Liver (tissue), 9 donors: Measurements from ENCODE around the gene OTOP2. TPM values are rescaled to one million over a fixed set of nuclear protein-coding genes. Genes with fewer than 3 reads are reported as not detected.

ENCODE experiments used
- DNase-seq: peaks from one replicate; pipeline ENCODE4 v3.0.0-alpha.2; 2017; ENCODE audit warnings: low spot score
- H3K27ac ChIP-seq, 2 donors: one replicate each; pipeline ENCODE4 v1.7.0; 2013; ENCODE audit warnings: inconsistent platforms in 2 of 2, low read length in 2 of 2, control low read depth in 1 of 2, low read depth in 1 of 2, mild to moderate bottlenecking in 1 of 2
- H3K27me3 ChIP-seq, 4 donors: one replicate each; pipeline versions ENCODE4 v1.6.1 to v1.7.0; 2013; ENCODE audit warnings: low read length in 3 of 4, inconsistent platforms in 1 of 4, mild to moderate bottlenecking in 1 of 4, moderate library complexity in 1 of 4; ENCODE audit not compliant: control insufficient read depth in 4 of 4, insufficient read depth in 4 of 4
- H3K36me3 ChIP-seq, 4 donors: one replicate each; pipeline versions ENCODE4 v1.6.1 to v1.7.0; 2013; ENCODE audit warnings: low read length in 3 of 4, mild to moderate bottlenecking in 3 of 4, low read depth in 1 of 4, moderate library complexity in 1 of 4; ENCODE audit not compliant: control insufficient read depth in 4 of 4, insufficient read depth in 3 of 4
- H3K4me1 ChIP-seq, 4 donors: one replicate each; pipeline versions ENCODE4 v1.6.1 to v1.7.0; 2013; ENCODE audit warnings: low read length in 3 of 4, mild to moderate bottlenecking in 3 of 4, moderate library complexity in 1 of 4; ENCODE audit not compliant: control insufficient read depth in 4 of 4, insufficient read depth in 4 of 4
- H3K4me3 ChIP-seq, 3 donors: one replicate each; pipeline versions ENCODE4 v1.6.1 to v1.7.0; 2013; ENCODE audit warnings: low read length in 3 of 3, control low read depth in 1 of 3, low read depth in 1 of 3, mild to moderate bottlenecking in 1 of 3
- H3K9ac ChIP-seq, 2 donors: one replicate each; pipeline ENCODE4 v1.7.0; 2013; ENCODE audit warnings: low read length in 2 of 2, mild to moderate bottlenecking in 2 of 2, moderate library complexity in 2 of 2, control low read depth in 1 of 2, low read depth in 1 of 2
- H3K9me3 ChIP-seq, 4 donors: one replicate each; pipeline versions ENCODE4 v1.6.1 to v1.7.0; 2013; ENCODE audit warnings: low read length in 3 of 4; ENCODE audit not compliant: control insufficient read depth in 4 of 4
- ATF3 ChIP-seq: IDR thresholded peaks from 2 replicates; pipeline ENCODE4 v1.6.1; 2016; ENCODE audit warnings: antibody characterized with exemption
- CTCF ChIP-seq: fragments of 150-350 bp; IDR thresholded peaks from 2 replicates; pipeline ENCODE4 v1.5.1; 2017; ENCODE audit warnings: improper control_type of control experiment, low read depth, low read length; ENCODE audit not compliant: missing input control
- EGR1 ChIP-seq, 2 donors: IDR thresholded peaks; 2 replicates each; pipeline ENCODE4 v1.6.1; 2016 to 2018; ENCODE audit warnings: antibody characterized with exemption in 2 of 2, low read depth in 2 of 2
- FOXA1 ChIP-seq: IDR thresholded peaks from 2 replicates; pipeline ENCODE4 v1.6.1; 2016; ENCODE audit warnings: antibody characterized with exemption
- FOXA2 ChIP-seq: IDR thresholded peaks from 2 replicates; pipeline ENCODE4 v1.6.1; 2016; ENCODE audit warnings: antibody characterized with exemption
- GABPA ChIP-seq, 2 donors: IDR thresholded peaks in 1 of 2; conservative IDR thresholded peaks in 1 of 2; 2 replicates each; pipeline ENCODE4 v1.6.1; 2016; ENCODE audit warnings: antibody characterized with exemption in 2 of 2, mild to moderate bottlenecking in 1 of 2, moderate library complexity in 1 of 2
- HNF4A ChIP-seq, 2 donors: conservative IDR thresholded peaks; 2 replicates each; pipeline ENCODE4 v1.6.1; 2016; ENCODE audit warnings: antibody characterized with exemption in 2 of 2, mild to moderate bottlenecking in 2 of 2
- HNF4G ChIP-seq: IDR thresholded peaks from 2 replicates; pipeline ENCODE4 v1.6.1; 2016; ENCODE audit warnings: antibody characterized with exemption
- JUND ChIP-seq, 2 donors: IDR thresholded peaks; 2 replicates each; pipeline ENCODE4 v1.6.1; 2016; ENCODE audit warnings: antibody characterized with exemption in 2 of 2
- MAX ChIP-seq: IDR thresholded peaks from 2 replicates; pipeline ENCODE4 v1.6.1; 2016; ENCODE audit warnings: antibody characterized with exemption
- NR2F2 ChIP-seq: IDR thresholded peaks from 2 replicates; pipeline ENCODE4 v1.6.1; 2016; ENCODE audit warnings: antibody characterized with exemption
- RAD21 ChIP-seq, 2 donors: IDR thresholded peaks; 2 replicates each; pipeline ENCODE4 v1.6.1; 2016; ENCODE audit warnings: antibody characterized with exemption in 2 of 2, mild to moderate bottlenecking in 2 of 2
- REST ChIP-seq: IDR thresholded peaks from 2 replicates; pipeline ENCODE4 v1.6.1; 2016; ENCODE audit warnings: antibody characterized with exemption, mild to moderate bottlenecking
- SP1 ChIP-seq: IDR thresholded peaks from 2 replicates; pipeline ENCODE4 v1.6.1; 2018; ENCODE audit warnings: antibody characterized with exemption, mild to moderate bottlenecking
- TAF1 ChIP-seq: conservative IDR thresholded peaks from 2 replicates; pipeline ENCODE4 v1.6.1; 2016; ENCODE audit warnings: antibody characterized with exemption, mild to moderate bottlenecking
- YY1 ChIP-seq: IDR thresholded peaks from 2 replicates; pipeline ENCODE4 v1.6.1; 2016; ENCODE audit warnings: antibody characterized with exemption, mild to moderate bottlenecking
- ZBTB33 ChIP-seq: IDR thresholded peaks from 2 replicates; pipeline ENCODE4 v1.6.1; 2016; ENCODE audit warnings: antibody characterized with exemption
- WGBS: extraction: QIAGEN DNeasy Blood & Tissue Kit; methylation state at CpG from one replicate; pipeline ENCODE4 v1.1.7; 2013; 5-methylcytosine and 5-hydroxymethylcytosine counted together
- polyA plus RNA-seq, 2 donors: library from polyadenylated mRNA; stranded (reverse) in 1 of 2; unstranded in 1 of 2; fragments of 200-250 nt in 1 of 2; fragments of >200 nt in 1 of 2; fragmentation: Nextera tagmentation in 1 of 2; extraction: Ambion mirVana in 1 of 2; gene quantifications; one replicate each; pipeline versions ENCODE4 v1.2.1 to v1.2.3, GENCODE V29; 2013 to 2015
- total RNA-seq, 2 donors: library from RNA; depleted of rRNA; stranded (reverse); fragments of >200 nt; gene quantifications; one replicate each; pipeline ENCODE4 v1.2.3, GENCODE V29; 2014
- donor health status: healthy.
- donor health status: healthy.
- donor health status: healthy.
- donor health status: healthy.
- donor health status: healthy.

OTOP2 gene
- total and polyA plus RNA-seq, 4 donors = not detected

- DNase-seq = no peak
- Histone ChIP-seq H3K27me3 (peaks cover 0 to 2% (median 0%) of the 10 kb centered on the region in 4 donors), H3K4me3 (no peak overlapping the region), H3K27ac (no peak overlapping the region), H3K9me3 (no peaks in the 10 kb centered on the region), H3K9ac (no peak overlapping the region), H3K4me1 (no peaks in the 10 kb centered on the region), H3K36me3 (no peaks in the 10 kb centered on the region)
- 64% methylated on average over 13 of the region's 13 CpGs for WGBS
- TF ChIP-seq YY1 (no peak), JUND (IDR thresholded peaks at IDR 0.05) (no peak), CTCF (no peak), NR2F2 (no peak), RAD21 (IDR thresholded peaks at IDR 0.05) (no peak), ZBTB33 (no peak), TAF1 (no peak), SP1 (no peak), HNF4A (conservative IDR thresholded peaks at IDR 0.05) (no peak), FOXA2 (no peak), FOXA1 (no peak), HNF4G (no peak), REST (no peak), MAX (no peak), GABPA (IDR thresholded peaks at IDR 0.05 in 1 of 2, conservative IDR thresholded peaks at IDR 0.05 in 1 of 2) (no peak)
Measured at GRCh38 chr17:74943808-74944522, 19.9 kb downstream of the OTOP2 start.

GRCh38 chr17:74945543-74945942 lies 21.5 kb downstream of the OTOP2 start:
- H3K4me1 ChIP-seq = no peaks in the 10 kb centered on the region
- H3K4me3 ChIP-seq = no peak overlapping the region
- no peak overlapping the region for H3K9ac ChIP-seq
- no peak overlapping the region for H3K27ac ChIP-seq
- H3K36me3 ChIP-seq = no peaks in the 10 kb centered on the region
- peaks cover 0 to 2% (median 0%) of the 10 kb centered on the region in 4 donors for H3K27me3 ChIP-seq
- 51% methylated on average over 6 of the region's 6 CpGs for WGBS
- no peaks in the 10 kb centered on the region for H3K9me3 ChIP-seq
- no peak for DNase-seq
- no peak for TF ChIP-seq REST
- no peak for TF ChIP-seq ZBTB33
- TF ChIP-seq HNF4G = no peak
- TF ChIP-seq ATF3 = no peak
- no peak for TF ChIP-seq EGR1 (IDR thresholded peaks at IDR 0.05; ENCODE audit: low read depth in 2 of 2)
- no peak for TF ChIP-seq RAD21 (IDR thresholded peaks at IDR 0.05)
- TF ChIP-seq JUND (IDR thresholded peaks at IDR 0.05) = no peak
